Measurements from ENCODE around the gene BRSK2. TPM values are rescaled to one million over a fixed set of nuclear protein-coding genes. Genes with fewer than 3 reads are reported as not detected.

Gene BRSK2
- total RNA-seq, 3 donors from 2014 or later (not counting 1 experiment from before 2014, with no cell fraction given) = 0.11 to 0.14 TPM; not detected in 1

DNA sequence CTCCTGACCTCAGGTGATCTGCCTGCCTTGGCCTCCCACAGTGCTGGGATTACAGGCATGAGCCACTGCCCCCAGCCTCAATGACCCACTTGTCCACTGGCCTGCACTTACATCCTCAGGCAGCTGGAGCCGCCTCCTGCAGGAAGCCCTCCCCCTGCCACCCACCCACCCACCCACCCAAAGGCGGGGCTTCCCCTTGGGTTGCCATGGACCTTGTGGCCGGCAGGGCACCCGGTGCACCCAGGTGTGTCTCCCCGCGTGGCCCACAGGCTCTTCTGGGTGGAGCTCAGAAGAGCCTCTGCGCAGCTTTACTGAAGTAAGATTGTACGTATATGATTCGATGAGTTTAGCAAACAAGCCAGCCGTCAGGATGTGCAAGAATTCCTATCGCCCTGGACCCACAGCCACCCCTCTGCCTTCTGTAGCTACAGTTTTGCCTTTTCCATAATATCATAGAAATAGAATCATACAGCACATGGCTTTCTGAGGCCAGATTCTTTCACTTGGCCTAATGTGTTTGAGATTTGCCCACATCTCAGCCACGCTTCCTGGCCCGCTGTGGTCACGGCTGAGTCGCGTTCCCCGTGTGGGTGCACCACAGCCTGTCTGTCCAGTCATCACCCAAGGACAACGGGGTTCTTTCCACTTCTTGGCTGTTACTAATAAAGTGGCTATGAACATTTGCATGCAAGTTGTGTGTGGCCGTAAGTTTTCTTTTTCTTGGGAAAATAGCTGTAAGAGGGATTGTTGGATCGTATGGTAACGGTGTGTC, 5.3 kb upstream of the BRSK2 start:
- DNase-seq (no peak), ATAC-seq (no peak)
- TF ChIP-seq, protein P1, sequence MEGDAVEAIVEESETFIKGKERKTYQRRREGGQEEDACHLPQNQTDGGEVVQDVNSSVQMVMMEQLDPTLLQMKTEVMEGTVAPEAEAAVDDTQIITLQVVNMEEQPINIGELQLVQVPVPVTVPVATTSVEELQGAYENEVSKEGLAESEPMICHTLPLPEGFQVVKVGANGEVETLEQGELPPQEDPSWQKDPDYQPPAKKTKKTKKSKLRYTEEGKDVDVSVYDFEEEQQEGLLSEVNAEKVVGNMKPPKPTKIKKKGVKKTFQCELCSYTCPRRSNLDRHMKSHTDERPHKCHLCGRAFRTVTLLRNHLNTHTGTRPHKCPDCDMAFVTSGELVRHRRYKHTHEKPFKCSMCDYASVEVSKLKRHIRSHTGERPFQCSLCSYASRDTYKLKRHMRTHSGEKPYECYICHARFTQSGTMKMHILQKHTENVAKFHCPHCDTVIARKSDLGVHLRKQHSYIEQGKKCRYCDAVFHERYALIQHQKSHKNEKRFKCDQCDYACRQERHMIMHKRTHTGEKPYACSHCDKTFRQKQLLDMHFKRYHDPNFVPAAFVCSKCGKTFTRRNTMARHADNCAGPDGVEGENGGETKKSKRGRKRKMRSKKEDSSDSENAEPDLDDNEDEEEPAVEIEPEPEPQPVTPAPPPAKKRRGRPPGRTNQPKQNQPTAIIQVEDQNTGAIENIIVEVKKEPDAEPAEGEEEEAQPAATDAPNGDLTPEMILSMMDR (IDR thresholded peaks at IDR 0.05) = no peak
- peaks cover 0 to 18% of the 10 kb centered on the region in 2 donors for H3K4me1 Mint-ChIP-seq
- H3K4me1 ChIP-seq (ENCODE audit: control insufficient read depth, insufficient read depth, low read length) = peaks cover 29% of the 10 kb centered on the region
- H3K27me3 ChIP-seq (ENCODE audit: control insufficient read depth, insufficient read depth, low read length) = peaks cover 8% of the 10 kb centered on the region
- H3K36me3 ChIP-seq (ENCODE audit: control insufficient read depth, insufficient read depth, low read length) = no peaks in the 10 kb centered on the region
- intact Hi-C loops (cut with micrococcal nuclease) = loop anchor here (5.0 to 10.0 kb wide), 2 partner anchors 50 to 77 kb away; partner anchors contain the start of gene TOLLIP
- WGBS (ENCODE audit: insufficient coverage) = 55% methylated on average over 19 of the region's 21 CpGs
- H3K4me3 Mint-ChIP-seq = peak overlapping the region; percentile 84
- H3K4me3 ChIP-seq (ENCODE audit: low read length) = no peak overlapping the region
- H3K36me3 Mint-ChIP-seq = no peaks in the 10 kb centered on the region
- peaks cover 0 to 14% of the 10 kb centered on the region in 2 donors for H3K27me3 Mint-ChIP-seq (ENCODE audit: low read depth in 2 of 2)
- H3K27ac Mint-ChIP-seq = no peak overlapping the region
- no peak overlapping the region for H3K27ac ChIP-seq (ENCODE audit: low read length)
- no peaks in the 10 kb centered on the region for H3K9me3 Mint-ChIP-seq
- no peaks in the 10 kb centered on the region for H3K9me3 ChIP-seq (ENCODE audit: control insufficient read depth, insufficient read depth, low read length)

DNA sequence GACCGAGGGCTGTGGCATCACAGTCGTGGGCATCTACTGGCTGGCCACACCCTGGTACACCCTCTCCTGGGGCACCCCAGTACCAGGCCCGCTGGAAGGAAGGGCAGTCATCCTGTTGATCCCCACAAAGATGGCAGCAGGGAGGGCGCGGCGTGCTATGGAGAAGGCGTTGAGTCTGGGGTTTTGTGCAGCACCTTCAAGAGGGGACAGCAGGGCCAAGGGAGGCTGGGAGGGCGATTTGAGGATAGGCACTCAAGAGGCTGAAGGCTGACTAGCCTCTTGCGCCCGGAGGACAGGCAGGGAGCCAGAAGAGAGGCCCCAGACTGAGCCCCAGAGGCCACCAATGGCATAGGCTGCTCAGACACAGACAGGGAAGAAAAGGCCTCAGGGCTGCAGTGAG, 2.2 kb upstream of the BRSK2 start:
- peaks cover 23% of the 10 kb centered on the region for H3K27me3 ChIP-seq (ENCODE audit: control insufficient read depth, insufficient read depth, low read length)
- intact Hi-C loops (cut with micrococcal nuclease) = loop anchor here (10.0 kb wide), 1 partner anchor 53 kb away; no protein-coding TSS in a partner anchor

DNA sequence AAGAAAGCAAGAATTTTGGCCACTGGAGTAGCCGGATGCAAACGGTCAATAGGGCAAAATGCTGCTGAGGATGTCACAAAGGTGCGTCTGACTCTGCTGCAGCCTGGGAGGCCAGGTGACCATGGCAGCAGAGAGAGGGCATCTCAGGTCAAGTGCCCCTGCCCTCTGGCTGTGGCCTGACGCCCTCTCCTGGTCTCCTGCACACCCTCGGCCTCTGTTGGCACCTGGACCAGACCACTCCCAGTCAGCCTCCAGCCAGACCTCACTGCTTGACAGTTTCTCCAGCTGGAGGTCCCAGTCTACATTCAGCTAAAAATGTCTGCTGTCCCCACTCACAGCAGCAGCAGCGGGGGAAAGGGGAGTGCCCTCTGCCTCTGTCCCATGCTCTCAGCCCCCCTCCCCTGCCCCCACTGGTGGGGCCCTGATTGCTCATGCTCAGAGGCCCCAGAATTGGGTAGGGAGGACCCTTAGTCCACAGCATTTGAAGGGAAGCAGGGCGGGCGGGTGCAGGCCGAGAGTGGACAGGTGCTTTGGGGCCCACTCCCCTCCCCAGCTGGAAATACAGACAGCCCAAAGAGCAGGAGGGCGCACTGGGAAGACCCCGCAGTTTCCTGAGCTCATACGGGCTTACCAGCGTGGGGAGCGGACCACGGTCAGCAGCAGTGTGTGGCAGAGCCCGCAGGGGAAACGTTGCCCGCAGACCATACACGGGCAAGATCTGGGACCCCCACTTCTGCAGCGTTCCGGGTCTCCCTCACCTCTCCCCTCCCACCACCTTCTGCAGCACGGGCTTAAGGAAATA, 1.6 kb upstream of the BRSK2 start:
- Histone ChIP-seq H3K9me3 (ENCODE audit: control insufficient read depth, insufficient read depth, low read length) (no peaks in the 10 kb centered on the region), H3K36me3 (ENCODE audit: control insufficient read depth, insufficient read depth, low read length) (no peaks in the 10 kb centered on the region), H3K4me1 (ENCODE audit: control insufficient read depth, insufficient read depth, low read length) (peaks cover 33% of the 10 kb centered on the region), H3K27me3 (ENCODE audit: control insufficient read depth, insufficient read depth, low read length) (peaks cover 25% of the 10 kb centered on the region), H3K4me3 (ENCODE audit: low read length) (no peak overlapping the region), H3K27ac (ENCODE audit: low read length) (no peak overlapping the region)
- ATAC-seq = no peak
- Mint-ChIP-seq H3K27me3 (ENCODE audit: low read depth in 2 of 2) (peaks cover 11 to 26% of the 10 kb centered on the region in 2 donors), H3K4me1 (peaks cover 0 to 14% of the 10 kb centered on the region in 2 donors), H3K9me3 (no peaks in the 10 kb centered on the region), H3K27ac (no peak overlapping the region), H3K36me3 (no peaks in the 10 kb centered on the region), H3K4me3 (peak overlapping the region; percentile 67)
- TF ChIP-seq, protein P1 (IDR thresholded peaks at IDR 0.05) = no peak
- intact Hi-C loops (cut with micrococcal nuclease) = loop anchor here (10.0 kb wide), 1 partner anchor 53 kb away; no protein-coding TSS in a partner anchor
- WGBS (ENCODE audit: insufficient coverage) = 53% methylated on average over 22 of the region's 22 CpGs
- no peak for DNase-seq

More for the DNA sequence above, 2.2 kb upstream of the BRSK2 start:
- DNase-seq = no peak
- no peaks in the 10 kb centered on the region for H3K36me3 Mint-ChIP-seq
- H3K9me3 ChIP-seq (ENCODE audit: control insufficient read depth, insufficient read depth, low read length) = no peaks in the 10 kb centered on the region
- no peaks in the 10 kb centered on the region for H3K9me3 Mint-ChIP-seq
- no peak overlapping the region for H3K27ac ChIP-seq (ENCODE audit: low read length)
- H3K4me3 ChIP-seq (ENCODE audit: low read length) = no peak overlapping the region
- peak overlapping the region; percentile 67 for H3K4me3 Mint-ChIP-seq
- H3K27ac Mint-ChIP-seq = no peak overlapping the region
- WGBS (ENCODE audit: insufficient coverage) = 88% methylated on average over 10 of the region's 10 CpGs
- no peaks in the 10 kb centered on the region for H3K36me3 ChIP-seq (ENCODE audit: control insufficient read depth, insufficient read depth, low read length)
- H3K27me3 Mint-ChIP-seq (ENCODE audit: low read depth in 2 of 2) = peaks cover 11 to 22% of the 10 kb centered on the region in 2 donors
- TF ChIP-seq, protein P1 (IDR thresholded peaks at IDR 0.05) = no peak
- no peak for ATAC-seq
- peaks cover 37% of the 10 kb centered on the region for H3K4me1 ChIP-seq (ENCODE audit: control insufficient read depth, insufficient read depth, low read length)
- peaks cover 0 to 20% of the 10 kb centered on the region in 2 donors for H3K4me1 Mint-ChIP-seq

Measured in natural killer cell (primary cell).